Myocyte (in vitro differentiated cells): ENCODE data around the gene GRN. TPM values are rescaled to one million over a fixed set of nuclear protein-coding genes. Genes with fewer than 3 reads are reported as not detected.
"Not testable (repeated sequence)": the region's sequence is repeated elsewhere in the genome, so short reads cannot be mapped to it uniquely, and the experiment has no call there.

Source experiments
- DNase-seq: peaks from one replicate; pipeline ENCODE4 v3.0.0-alpha.2; 2012; ENCODE audit warnings: low read depth
- total RNA-seq: library from RNA; depleted of rRNA; stranded (reverse); fragments of >200 nt; gene quantifications from 2 replicates; pipeline ENCODE4 v1.2.3, GENCODE V29; 2014

GRN gene
- total RNA-seq, 1 donor from 2014 or later = 337 TPM

GRCh38 chr17:44321246-44322120 is 23.6 kb upstream of the GRN start:
- no peak for DNase-seq

- no peak for DNase-seq
Measured at GRCh38 chr17:44322236-44322895, 22.7 kb upstream of the GRN start.

- no peak for DNase-seq
Measured at GRCh38 chr17:44323359-44324091, 21.6 kb upstream of the GRN start.

GRCh38 chr17:44324092-44324570 is 21.0 kb upstream of the GRN start:
- peak; percentile 12 for DNase-seq

- peak; percentile 92 for DNase-seq
Measured at GRCh38 chr17:44324571-44325275, 20.4 kb upstream of the GRN start, which contains the start of gene SLC25A39. SLC25A39 (minus strand) TSS chr17:44324823; CDS start chr17:44323562, 1,261 bp downstream.

GRCh38 chr17:44326861-44327444 is 18.1 kb upstream of the GRN start:
- peak; percentile 98 for DNase-seq

- no peak for DNase-seq
Measured at GRCh38 chr17:44327715-44328449, 17.2 kb upstream of the GRN start.

GRCh38 chr17:44329516-44329915 is 15.6 kb upstream of the GRN start:
- not testable (repeated sequence) for DNase-seq

GRCh38 chr17:44330263-44330662 is 14.8 kb upstream of the GRN start:
- DNase-seq = not testable (repeated sequence)

GRCh38 chr17:44331249-44331760 is 13.8 kb upstream of the GRN start:
- DNase-seq = peak; percentile 90

- no peak for DNase-seq
Measured at GRCh38 chr17:44333371-44333770, 11.7 kb upstream of the GRN start.

GRCh38 chr17:44334315-44334714 is 10.8 kb upstream of the GRN start:
- DNase-seq = no peak

GRCh38 chr17:44334727-44335126 is 10.4 kb upstream of the GRN start:
- DNase-seq = no peak

GRCh38 chr17:44335564-44335963 is 9.5 kb upstream of the GRN start:
- DNase-seq = no peak

GRCh38 chr17:44335968-44336367 is 9.1 kb upstream of the GRN start:
- no peak for DNase-seq

- DNase-seq = no peak
Measured at GRCh38 chr17:44338702-44339101, 6.4 kb upstream of the GRN start.

- not testable (repeated sequence) for DNase-seq
Measured at GRCh38 chr17:44340553-44340952, 4.5 kb upstream of the GRN start.

GRCh38 chr17:44343510-44344209 is 1.4 kb upstream of the GRN start:
- no peak for DNase-seq

GRCh38 chr17:44345454-44346026 is 438 bp downstream of the GRN start:
- DNase-seq = peak; percentile 82
